ENCODE data around the gene CEP170B.

The CEP170B gene

GRCh38 chr14:104869669-104870367 lies 4.8 kb downstream of the CEP170B start:
- Mint-ChIP-seq H3K9me3 (no peaks in the 10 kb centered on the region), H3K27me3 (ENCODE audit: low read depth, poor library complexity) (peaks cover 32% of the 10 kb centered on the region), H3K27ac (no peak overlapping the region), H3K4me3 (no peak overlapping the region), H3K4me1 (peaks cover 23% of the 10 kb centered on the region), H3K36me3 (ENCODE audit: low read depth) (no peaks in the 10 kb centered on the region)
- no peak for DNase-seq
- no peak for TF ChIP-seq CTCF (IDR thresholded peaks at IDR 0.05)

- Mint-ChIP-seq H3K27me3 (ENCODE audit: low read depth, poor library complexity) (peaks cover 35% of the 10 kb centered on the region), H3K4me1 (peaks cover 25% of the 10 kb centered on the region), H3K36me3 (ENCODE audit: low read depth) (no peaks in the 10 kb centered on the region), H3K4me3 (no peak overlapping the region), H3K9me3 (no peaks in the 10 kb centered on the region), H3K27ac (no peak overlapping the region)
- DNase-seq = peak; percentile 66
- TF ChIP-seq CTCF (IDR thresholded peaks at IDR 0.05) = peak; percentile 38
Observed at GRCh38 chr14:104870368-104871144, 5.5 kb downstream of the CEP170B start.

GRCh38 chr14:104871145-104871655 lies 6.1 kb downstream of the CEP170B start:
- TF ChIP-seq CTCF (IDR thresholded peaks at IDR 0.05) = no peak
- H3K9me3 Mint-ChIP-seq = no peaks in the 10 kb centered on the region
- peaks cover 30% of the 10 kb centered on the region for H3K27me3 Mint-ChIP-seq (ENCODE audit: low read depth, poor library complexity)
- H3K4me3 Mint-ChIP-seq = no peak overlapping the region
- no peak overlapping the region for H3K27ac Mint-ChIP-seq
- DNase-seq = no peak
- peaks cover 27% of the 10 kb centered on the region for H3K4me1 Mint-ChIP-seq
- no peaks in the 10 kb centered on the region for H3K36me3 Mint-ChIP-seq (ENCODE audit: low read depth)

- H3K4me3 Mint-ChIP-seq = no peak overlapping the region
- no peak overlapping the region for H3K27ac Mint-ChIP-seq
Observed at GRCh38 chr14:104871656-104872468, 6.8 kb downstream of the CEP170B start.

More at GRCh38 chr14:104871656-104872468, 6.8 kb downstream of the CEP170B start:
- Mint-ChIP-seq H3K36me3 (ENCODE audit: low read depth) (no peaks in the 10 kb centered on the region), H3K27me3 (ENCODE audit: low read depth, poor library complexity) (peaks cover 25% of the 10 kb centered on the region), H3K9me3 (no peaks in the 10 kb centered on the region), H3K4me1 (peaks cover 29% of the 10 kb centered on the region)
- TF ChIP-seq CTCF (IDR thresholded peaks at IDR 0.05) = no peak
- DNase-seq = no peak

All from nephron progenitor cell (in vitro differentiated cells).